ENCODE data around the gene GATC.
"Not testable (repeated sequence)": the region's sequence is repeated elsewhere in the genome, so short reads cannot be mapped to it uniquely, and the experiment has no call there.

GATC gene

GRCh38 chr12:120437735-120438494 is 8.3 kb upstream of the GATC start, which contains the start of gene COX6A1:
Gene COX6A1, plus strand, starts transcription at chr12:120438113. Its CDS starts 14 bp downstream, at chr12:120438127.
- peak; percentile 88 for DNase-seq (ENCODE audit: low read depth, low spot score)

GRCh38 chr12:120438495-120439198 is 7.6 kb upstream of the GATC start:
- no peak for DNase-seq (ENCODE audit: low read depth, low spot score)

- DNase-seq (ENCODE audit: low read depth, low spot score) = no peak
Observed at GRCh38 chr12:120439646-120440247, 6.5 kb upstream of the GATC start.

- DNase-seq (ENCODE audit: low read depth, low spot score) = no peak
Observed at GRCh38 chr12:120444676-120445075, 1.6 kb upstream of the GATC start.

DNA sequence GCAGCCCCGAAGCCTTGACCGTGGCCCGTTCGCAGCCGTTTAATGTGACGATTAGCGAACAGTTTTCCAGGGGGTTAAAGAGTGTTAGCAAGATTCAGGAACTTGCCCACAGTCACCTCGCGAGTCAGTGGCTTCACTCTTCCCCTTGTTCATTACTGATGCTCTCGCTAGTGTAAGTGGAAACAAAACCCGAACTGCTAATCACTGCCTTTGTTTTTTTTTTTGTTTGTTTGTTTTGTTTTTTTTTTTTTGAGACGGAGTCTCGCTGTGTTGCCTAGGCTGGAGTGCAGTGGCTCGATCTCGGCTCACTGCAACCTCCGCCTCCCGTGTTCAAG is 567 bp downstream of the GATC start:
- not testable (repeated sequence) for DNase-seq (ENCODE audit: low read depth, low spot score)

- DNase-seq (ENCODE audit: low read depth, low spot score) = no peak
Observed at GRCh38 chr12:120447992-120448391, 1.7 kb downstream of the GATC start.

DNA sequence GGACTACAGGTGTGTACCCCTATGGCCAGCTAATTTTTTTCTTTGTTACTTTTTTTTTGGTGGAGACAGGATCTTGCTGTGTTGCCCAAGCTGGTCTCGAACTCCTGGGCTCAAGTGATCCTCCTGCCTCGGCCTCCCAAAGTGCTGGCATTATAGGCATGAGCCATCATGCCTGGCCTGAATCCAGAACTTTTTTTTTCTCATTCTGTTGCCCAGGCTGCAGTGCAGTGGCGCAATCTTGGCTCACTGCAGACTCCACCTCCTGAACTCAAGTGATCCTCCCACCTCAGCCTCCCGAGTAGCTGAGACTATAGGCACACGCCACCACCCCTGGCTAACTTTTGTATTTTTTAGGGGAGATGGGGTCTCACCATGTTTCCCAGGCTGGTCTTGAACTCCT is 6.3 kb downstream of the GATC start:
- not testable (repeated sequence) for DNase-seq (ENCODE audit: low read depth, low spot score)

DNA sequence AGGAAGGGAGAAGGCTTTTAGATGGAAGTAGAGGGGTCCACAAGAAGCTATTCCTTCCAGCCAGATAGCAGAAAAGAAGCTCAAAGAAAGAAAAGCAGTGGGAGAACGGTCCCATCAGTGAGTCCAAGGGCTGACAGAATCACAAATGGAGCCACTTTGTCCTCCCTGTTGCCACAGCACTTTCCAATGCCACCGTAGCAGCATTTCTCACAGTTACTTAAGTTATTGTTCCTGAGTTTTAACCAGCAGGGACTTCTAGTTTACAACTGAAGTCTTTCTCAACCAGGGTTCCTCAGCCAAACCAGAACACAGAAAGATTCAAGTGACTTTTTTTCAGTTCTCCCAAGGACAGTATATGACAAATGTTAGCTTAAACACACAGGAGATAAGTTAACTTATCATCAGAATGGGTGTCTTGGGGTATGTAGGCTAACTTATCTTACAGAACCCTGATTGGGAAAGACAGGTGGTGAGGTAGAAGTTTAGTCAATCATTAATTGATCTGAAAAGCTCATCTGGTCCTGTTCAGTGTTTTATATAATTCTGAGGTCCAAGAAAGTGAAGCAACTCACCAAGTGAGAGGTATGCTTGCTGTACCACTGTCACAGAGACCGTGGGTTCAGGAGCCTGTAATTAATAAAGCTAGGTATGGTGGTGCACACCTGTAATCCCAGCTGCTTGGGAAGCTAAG is 7.0 kb downstream of the GATC start:
- DNase-seq (ENCODE audit: low read depth, low spot score) = no peak

DNA sequence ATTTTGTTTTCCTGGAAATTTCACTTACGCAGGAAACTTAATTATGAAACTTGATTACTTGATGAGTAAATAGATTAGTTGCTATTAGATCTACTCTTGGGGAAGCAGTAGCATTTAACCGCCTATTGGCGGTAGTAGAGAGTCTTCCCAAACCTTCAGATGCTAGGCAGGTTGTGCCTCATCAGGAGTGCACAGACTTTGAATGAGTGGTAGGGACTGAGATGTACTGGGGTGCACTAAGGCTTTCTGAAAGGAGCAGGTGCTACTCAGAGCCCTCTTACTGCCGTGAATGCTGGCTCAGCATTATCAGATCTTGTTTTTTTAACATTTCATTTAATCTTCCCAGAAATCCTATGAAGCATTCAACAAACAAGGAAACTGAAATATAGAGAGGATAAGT is 7.7 kb downstream of the GATC start:
- DNase-seq (ENCODE audit: low read depth, low spot score) = no peak

- DNase-seq (ENCODE audit: low read depth, low spot score) = no peak
Observed at GRCh38 chr12:120455302-120455701, 9.1 kb downstream of the GATC start.

GRCh38 chr12:120457133-120457532 is 10.9 kb downstream of the GATC start:
- DNase-seq (ENCODE audit: low read depth, low spot score) = no peak

- no peak for DNase-seq (ENCODE audit: low read depth, low spot score)
Observed at GRCh38 chr12:120460157-120460556, 13.9 kb downstream of the GATC start.

DNA sequence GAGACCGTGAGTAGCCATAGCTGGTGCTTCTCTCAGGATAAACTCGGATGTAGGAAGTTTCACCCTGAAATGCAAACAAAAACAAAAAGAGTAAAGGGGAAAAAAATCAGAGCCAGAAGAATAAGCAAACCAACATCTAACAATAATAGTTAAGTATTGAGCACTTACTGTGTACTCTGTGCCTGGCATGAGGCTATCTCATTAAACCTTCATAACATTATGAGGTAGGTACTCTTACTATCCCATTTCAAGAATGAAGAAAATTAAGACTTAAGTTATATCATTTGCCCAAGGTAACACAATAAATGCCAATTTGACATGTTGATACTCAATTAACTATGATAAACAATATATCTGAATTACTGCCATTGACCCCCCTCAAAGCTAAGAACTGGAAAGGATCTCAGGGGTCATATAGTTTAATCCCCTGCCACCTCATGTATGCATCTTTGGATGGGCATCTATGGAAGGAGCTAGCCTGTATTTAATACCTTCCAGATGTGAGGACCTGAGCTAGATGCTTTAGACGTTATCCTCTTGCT is 15.9 kb downstream of the GATC start:
- no peak for DNase-seq (ENCODE audit: low read depth, low spot score)

GRCh38 chr12:120463712-120464111 is 17.5 kb downstream of the GATC start:
- no peak for DNase-seq (ENCODE audit: low read depth, low spot score)

GRCh38 chr12:120465756-120466155 is 19.5 kb downstream of the GATC start:
- DNase-seq (ENCODE audit: low read depth, low spot score) = no peak

- DNase-seq (ENCODE audit: low read depth, low spot score) = no peak
Observed at GRCh38 chr12:120466560-120467315, 20.5 kb downstream of the GATC start.

DNA sequence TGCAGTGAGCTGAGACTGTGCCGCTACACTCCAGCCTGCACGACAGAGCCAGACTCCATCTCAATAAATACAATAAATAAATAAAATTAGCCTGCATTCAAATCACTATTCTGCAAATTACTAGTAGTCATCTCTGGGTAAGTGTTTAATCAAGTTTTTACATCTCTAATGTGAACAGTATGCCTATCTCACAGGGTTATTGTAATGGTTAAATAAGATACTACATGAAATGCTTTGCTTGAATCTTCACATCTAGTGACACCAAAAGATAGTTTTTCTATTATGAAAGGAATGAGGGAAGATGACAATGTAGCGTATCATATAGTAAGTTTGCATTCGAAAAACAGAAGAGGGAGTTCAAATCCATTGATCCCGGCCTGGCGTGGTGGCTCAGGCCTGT is 21.2 kb downstream of the GATC start:
- no peak for DNase-seq (ENCODE audit: low read depth, low spot score)

GRCh38 chr12:120468325-120468820 is 22.1 kb downstream of the GATC start:
- no peak for DNase-seq (ENCODE audit: low read depth, low spot score)

GRCh38 chr12:120468821-120469449 is 22.7 kb downstream of the GATC start:
- DNase-seq (ENCODE audit: low read depth, low spot score) = no peak

GRCh38 chr12:120469450-120470149 is 23.4 kb downstream of the GATC start, which contains the start of gene SRSF9:
Gene SRSF9, minus strand, starts transcription at chr12:120469748. Its CDS starts 139 bp downstream, at chr12:120469609.
- peak; percentile 96 for DNase-seq (ENCODE audit: low read depth, low spot score)
